ENCODE measurements around the gene TOX2.

TOX2 gene

GRCh38 chr20:43945391-43946205, 30.9 kb downstream of the TOX2 start:
- no peak overlapping the region for H3K4me3 ChIP-seq (ENCODE audit: low read depth, low read length)
- ChIA-PET POLR2A (no interaction called here), CTCF (interaction anchor here (0.7 to 1.2 kb wide), 2 partner anchors 136 to 407 kb away, joined by 4 to 5 read pairs; no protein-coding TSS in a partner anchor)
- no peaks in the 10 kb centered on the region for H3K9me3 ChIP-seq (ENCODE audit: control insufficient read depth, insufficient read depth, low read depth, low read length)
- H3K36me3 ChIP-seq (ENCODE audit: control insufficient read depth in 2 of 2, insufficient read depth in 1 of 2, low read length in 2 of 2): no peaks in the 10 kb centered on the region
- TF ChIP-seq ZNF341 (tag by site-specific recombination; IDR thresholded peaks at IDR 0.05; ENCODE audit: low read depth) (peak; percentile 45; the same call in 1 of the 2 replicates), ZBTB20 (tag by site-specific recombination; IDR thresholded peaks at IDR 0.05) (no peak)
- TF ChIP-seq, protein P1, sequence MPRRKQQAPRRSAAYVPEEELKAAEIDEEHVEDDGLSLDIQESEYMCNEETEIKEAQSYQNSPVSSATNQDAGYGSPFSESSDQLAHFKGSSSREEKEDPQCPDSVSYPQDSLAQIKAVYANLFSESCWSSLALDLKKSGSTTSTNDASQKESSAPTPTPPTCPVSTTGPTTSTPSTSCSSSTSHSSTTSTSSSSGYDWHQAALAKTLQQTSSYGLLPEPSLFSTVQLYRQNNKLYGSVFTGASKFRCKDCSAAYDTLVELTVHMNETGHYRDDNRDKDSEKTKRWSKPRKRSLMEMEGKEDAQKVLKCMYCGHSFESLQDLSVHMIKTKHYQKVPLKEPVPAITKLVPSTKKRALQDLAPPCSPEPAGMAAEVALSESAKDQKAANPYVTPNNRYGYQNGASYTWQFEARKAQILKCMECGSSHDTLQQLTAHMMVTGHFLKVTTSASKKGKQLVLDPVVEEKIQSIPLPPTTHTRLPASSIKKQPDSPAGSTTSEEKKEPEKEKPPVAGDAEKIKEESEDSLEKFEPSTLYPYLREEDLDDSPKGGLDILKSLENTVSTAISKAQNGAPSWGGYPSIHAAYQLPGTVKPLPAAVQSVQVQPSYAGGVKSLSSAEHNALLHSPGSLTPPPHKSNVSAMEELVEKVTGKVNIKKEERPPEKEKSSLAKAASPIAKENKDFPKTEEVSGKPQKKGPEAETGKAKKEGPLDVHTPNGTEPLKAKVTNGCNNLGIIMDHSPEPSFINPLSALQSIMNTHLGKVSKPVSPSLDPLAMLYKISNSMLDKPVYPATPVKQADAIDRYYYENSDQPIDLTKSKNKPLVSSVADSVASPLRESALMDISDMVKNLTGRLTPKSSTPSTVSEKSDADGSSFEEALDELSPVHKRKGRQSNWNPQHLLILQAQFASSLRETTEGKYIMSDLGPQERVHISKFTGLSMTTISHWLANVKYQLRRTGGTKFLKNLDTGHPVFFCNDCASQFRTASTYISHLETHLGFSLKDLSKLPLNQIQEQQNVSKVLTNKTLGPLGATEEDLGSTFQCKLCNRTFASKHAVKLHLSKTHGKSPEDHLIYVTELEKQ (tag by site-specific recombination; IDR thresholded peaks at IDR 0.05; ENCODE audit: borderline replicate concordance): no peak
- no peaks in the 10 kb centered on the region; the same call in 1 of the 2 replicates for H3K4me1 ChIP-seq (ENCODE audit: control insufficient read depth, insufficient read depth, low read length)
- no peak overlapping the region for H3K27ac ChIP-seq (ENCODE audit: extremely low read depth, low read depth, low read length)

GRCh38 chr20:43946206-43946491, 31.5 kb downstream of the TOX2 start:
- Histone ChIP-seq H3K27ac (ENCODE audit: extremely low read depth, low read depth, low read length) (no peak overlapping the region), H3K4me1 (ENCODE audit: control insufficient read depth, insufficient read depth, low read length) (no peaks in the 10 kb centered on the region; the same call in 1 of the 2 replicates), H3K4me3 (ENCODE audit: low read depth, low read length) (no peak overlapping the region), H3K36me3 (ENCODE audit: control insufficient read depth in 2 of 2, insufficient read depth in 1 of 2, low read length in 2 of 2) (no peaks in the 10 kb centered on the region), H3K9me3 (ENCODE audit: control insufficient read depth, insufficient read depth, low read depth, low read length) (no peaks in the 10 kb centered on the region)
- TF ChIP-seq SETDB1 (IDR thresholded peaks at IDR 0.05; ENCODE audit: insufficient read length, low read length): no peak
- no peak for TF ChIP-seq ZNF174 (tag by site-specific recombination; IDR thresholded peaks at IDR 0.05)
- no peak for TF ChIP-seq ZNF350 (tag by site-specific recombination; IDR thresholded peaks at IDR 0.05)
- no peak for TF ChIP-seq ZBTB49 (tag by site-specific recombination; IDR thresholded peaks at IDR 0.05; ENCODE audit: low read depth)
- no peak for TF ChIP-seq HOXD13 (CRISPR knock-in tag; IDR thresholded peaks at IDR 0.05; ENCODE audit: borderline replicate concordance)
- no peak for TF ChIP-seq PRDM4 (tag by site-specific recombination; IDR thresholded peaks at IDR 0.05)
- no peak for TF ChIP-seq SP2 (tag by site-specific recombination; IDR thresholded peaks at IDR 0.05)
- no peak for TF ChIP-seq SP3 (tag by site-specific recombination; IDR thresholded peaks at IDR 0.05)
- TF ChIP-seq ZNF121 (tag by site-specific recombination; IDR thresholded peaks at IDR 0.05): no peak
- TF ChIP-seq ZNF677 (tag by site-specific recombination; IDR thresholded peaks at IDR 0.05): no peak
- no peak for TF ChIP-seq ZXDB (tag by site-specific recombination; IDR thresholded peaks at IDR 0.05)
- TF ChIP-seq, protein P2, sequence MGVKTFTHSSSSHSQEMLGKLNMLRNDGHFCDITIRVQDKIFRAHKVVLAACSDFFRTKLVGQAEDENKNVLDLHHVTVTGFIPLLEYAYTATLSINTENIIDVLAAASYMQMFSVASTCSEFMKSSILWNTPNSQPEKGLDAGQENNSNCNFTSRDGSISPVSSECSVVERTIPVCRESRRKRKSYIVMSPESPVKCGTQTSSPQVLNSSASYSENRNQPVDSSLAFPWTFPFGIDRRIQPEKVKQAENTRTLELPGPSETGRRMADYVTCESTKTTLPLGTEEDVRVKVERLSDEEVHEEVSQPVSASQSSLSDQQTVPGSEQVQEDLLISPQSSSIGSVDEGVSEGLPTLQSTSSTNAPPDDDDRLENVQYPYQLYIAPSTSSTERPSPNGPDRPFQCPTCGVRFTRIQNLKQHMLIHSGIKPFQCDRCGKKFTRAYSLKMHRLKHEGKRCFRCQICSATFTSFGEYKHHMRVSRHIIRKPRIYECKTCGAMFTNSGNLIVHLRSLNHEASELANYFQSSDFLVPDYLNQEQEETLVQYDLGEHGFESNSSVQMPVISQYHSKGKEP (tag by site-specific recombination; IDR thresholded peaks at IDR 0.05): no peak
- TF ChIP-seq ZNF830 (tag by site-specific recombination; IDR thresholded peaks at IDR 0.05; ENCODE audit: low read depth): no peak
- no peak for TF ChIP-seq ZBTB20 (tag by site-specific recombination; IDR thresholded peaks at IDR 0.05)
- ChIA-PET POLR2A (no interaction called here), CTCF (no interaction called here)

All from HEK293 (cell line).